RWPE1 (cell line): Measurements from ENCODE around the gene MYL10.
A peak's percentile ranks its signal among the peaks of the same experiment; 100 is the strongest.
"Not testable (repeated sequence)": the region's sequence is repeated elsewhere in the genome, so short reads cannot be mapped to it uniquely, and the experiment has no call there.

Experiments used
- CTCF ChIA-PET: fragments of 350-600 bp; sonication (Branson Sonifier 250); formaldehyde crosslinking; extraction: SDS; loops from one replicate; lab custom pipeline; 2021; lab: Yijun Ruan, JAX
- POLR2A ChIA-PET: fragments of 400-600 bp; formaldehyde crosslinking; extraction: SDS; loops from one replicate; lab custom pipeline; 2020; ENCODE audit warnings: antibody characterized with exemption; ENCODE audit not compliant: low non-redundant PET; lab: Yijun Ruan, JAX
- DNase-seq: peaks from one replicate; pipeline ENCODE4 v3.0.0; 2012; ENCODE audit warnings: low spot score
- H3K27ac ChIP-seq: fragments of 450-650 bp; 2 replicates; pipeline ENCODE4 v1.5.1; 2017
- CTCF ChIP-seq: fragments of 450-650 bp; conservative IDR thresholded peaks from 2 replicates; pipeline ENCODE4 v1.5.1; 2017; ENCODE audit warnings: low read depth, mild to moderate bottlenecking

The MYL10 gene

DNA sequence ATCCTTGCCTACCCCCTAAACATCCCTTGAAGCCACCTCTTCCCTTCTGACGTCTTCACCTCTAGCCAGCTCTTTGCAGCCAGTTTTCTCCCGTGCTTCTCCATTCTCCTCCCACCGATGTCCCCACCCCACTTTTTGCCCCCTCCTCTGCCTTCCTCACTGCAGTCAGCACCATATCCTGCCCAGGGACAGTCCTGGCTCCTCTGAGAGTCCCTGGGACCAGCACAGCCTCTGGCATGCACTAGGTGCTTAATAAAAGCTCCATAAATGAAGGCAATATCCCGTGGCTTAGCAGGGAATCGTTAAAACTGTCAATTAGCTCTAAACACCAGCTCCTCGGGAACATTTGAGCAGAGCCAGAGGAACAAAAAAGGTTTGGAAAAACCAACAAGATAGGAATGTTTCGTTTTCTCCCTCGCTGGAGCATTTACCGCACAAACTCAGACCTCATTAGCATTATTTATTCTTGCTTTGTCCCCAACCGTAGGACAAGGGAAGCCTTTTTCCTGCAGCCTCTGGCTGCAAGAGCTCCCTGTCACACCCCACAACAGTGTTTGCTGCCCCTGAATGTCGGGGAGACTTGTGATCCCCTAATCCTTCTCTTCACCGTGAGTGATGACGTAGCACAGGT, 16.1 kb downstream of the MYL10 start:
- CTCF ChIA-PET = interaction anchor here (0.6 to 0.7 kb wide), 3 partner anchors 8 to 284 kb away, joined by 3 to 4 read pairs (median 3); no protein-coding TSS in a partner anchor
- POLR2A ChIA-PET = no interaction called here
- H3K27ac ChIP-seq = no peak overlapping the region
- no peak for DNase-seq
- TF ChIP-seq CTCF = no peak

DNA sequence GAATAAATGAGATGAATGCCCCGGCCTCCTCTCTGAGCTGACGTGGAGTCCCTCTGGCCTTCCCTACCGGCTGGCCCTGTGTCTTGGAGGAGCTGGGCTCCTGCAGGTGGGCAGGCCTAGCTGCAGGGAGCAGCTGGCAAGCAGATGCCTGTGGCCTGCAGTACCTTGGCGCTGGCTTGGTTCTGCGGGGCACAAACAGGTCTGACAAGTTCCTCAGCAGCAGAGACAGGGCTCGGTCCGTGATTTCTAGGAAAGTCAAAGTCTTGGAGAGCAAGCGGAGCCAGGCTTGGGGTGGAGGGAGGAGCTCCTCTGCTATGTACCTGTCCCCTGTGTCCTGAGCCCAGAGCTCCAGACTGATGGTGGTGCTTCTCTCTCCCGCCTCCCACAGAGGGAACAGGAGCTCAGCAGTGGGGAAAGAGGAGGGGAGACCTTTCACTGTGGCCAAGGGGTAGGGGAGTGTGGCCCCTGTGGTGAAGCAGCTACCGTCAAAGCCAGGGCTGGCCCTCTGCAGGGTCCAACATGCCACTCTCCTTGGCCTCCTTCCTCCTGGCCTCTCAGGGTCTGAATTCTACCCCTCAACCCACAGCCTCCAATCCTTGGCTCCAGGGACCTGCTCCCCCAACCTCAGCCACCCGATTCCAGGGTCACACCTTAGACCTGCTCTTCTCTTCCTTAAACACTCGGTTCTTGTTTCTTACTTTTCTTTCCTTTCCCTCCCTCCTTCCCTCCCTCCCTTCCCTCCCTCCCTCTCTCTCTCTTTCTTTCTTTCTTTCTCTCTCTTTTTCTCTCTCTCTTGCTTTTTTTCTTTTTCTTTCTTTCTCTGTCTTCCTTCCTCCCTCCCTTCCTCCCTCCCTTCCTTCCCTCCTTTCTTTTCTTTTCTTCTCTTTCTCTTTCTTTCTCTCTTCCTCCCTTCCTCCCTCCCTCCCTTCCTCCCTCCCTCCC, 20.1 kb downstream of the MYL10 start:
- ChIA-PET POLR2A (no interaction called here), CTCF (interaction anchor here (0.8 kb wide), 1 partner anchor 663 kb away, joined by 3 read pairs; no protein-coding TSS in a partner anchor)
- no peak for TF ChIP-seq CTCF
- peak overlapping the region; percentile 1; the same call in 1 of the 2 replicates for H3K27ac ChIP-seq
- peak; percentile 76 for DNase-seq

DNA sequence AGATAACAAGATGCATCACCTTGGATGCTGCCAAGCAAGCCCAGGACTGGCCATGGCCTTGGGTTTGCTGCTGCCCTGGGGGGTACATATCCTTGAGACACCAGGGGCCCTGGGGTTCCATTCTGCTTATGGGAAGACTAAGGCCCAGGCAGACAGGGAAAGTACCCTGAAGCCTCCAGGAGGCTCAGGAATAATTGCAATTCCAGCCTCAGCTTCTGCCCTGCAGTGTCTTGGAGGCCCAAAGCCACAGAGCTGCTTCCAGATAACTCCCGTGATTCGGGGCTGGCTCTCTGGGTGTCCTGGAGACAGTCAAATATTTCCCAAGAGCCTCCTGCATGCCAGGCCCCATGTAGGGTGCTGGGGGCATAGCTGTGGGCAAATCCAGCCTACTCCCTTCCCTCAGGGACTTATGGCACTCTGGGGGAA, 22.6 kb downstream of the MYL10 start:
- CTCF ChIA-PET = interaction anchor here (0.5 kb wide), 1 partner anchor 193 kb away, joined by 3 read pairs; no protein-coding TSS in a partner anchor
- no peak for TF ChIP-seq CTCF
- POLR2A ChIA-PET = no interaction called here
- DNase-seq = no peak
- 0 out of 2 replicates have a peak overlapping the region, but pooled peaks have one; percentile 6 for H3K27ac ChIP-seq

- peak overlapping the region; percentile 6; the same call in 1 of the 2 replicates for H3K27ac ChIP-seq
- TF ChIP-seq CTCF = no peak
- CTCF ChIA-PET = no interaction called here
- DNase-seq = no peak
- POLR2A ChIA-PET = no interaction called here
These were observed 23.2 kb downstream of the MYL10 start for GRCh38 chr7:101605611-101606497.

DNA sequence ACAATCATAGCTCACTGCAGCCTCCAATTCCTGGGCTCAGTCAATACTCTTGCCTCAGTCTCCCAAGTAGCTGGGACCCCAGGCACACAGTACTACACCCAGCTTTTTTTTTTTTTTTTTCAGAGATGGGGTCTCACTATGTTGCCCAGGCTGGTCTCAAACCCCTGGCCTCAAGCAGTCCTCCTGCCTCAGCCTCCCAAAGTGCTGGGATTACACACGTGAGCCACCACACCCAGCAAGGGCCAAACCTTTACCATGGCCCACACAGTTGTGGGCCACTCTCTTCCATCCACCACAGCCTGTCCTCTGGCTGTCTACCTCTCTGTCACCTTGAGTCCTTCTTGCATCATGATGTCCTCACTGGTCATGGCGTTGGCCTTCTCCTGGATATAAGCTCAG, 24.2 kb downstream of the MYL10 start:
- POLR2A ChIA-PET, DNase-seq, H3K27ac ChIP-seq: not testable (repeated sequence)
- CTCF ChIA-PET = interaction anchor here (0.6 kb wide), 1 partner anchor 8 kb away, joined by 3 read pairs; no protein-coding TSS in a partner anchor

GRCh38 chr7:101604331-101604933, 24.7 kb downstream of the MYL10 start:
- no peak for DNase-seq
- no peak overlapping the region for H3K27ac ChIP-seq
- no peak for TF ChIP-seq CTCF
- ChIA-PET CTCF (interaction anchor here (0.6 kb wide), 1 partner anchor 9 kb away, joined by 3 read pairs; no protein-coding TSS in a partner anchor), POLR2A (interaction anchor here (0.6 kb wide), 1 partner anchor 618 kb away, joined by 11 read pairs; no protein-coding TSS in a partner anchor)
